Spleen (tissue), 7 donors: ENCODE measurements around the gene SCML1.

Experiments used
- POLR2A ChIP-seq, 3 donors: fragments of 450-650 bp; IDR thresholded peaks; one replicate each; pipeline ENCODE4 v1.5.1; 2017; ENCODE audit warnings: antibody characterized with exemption in 3 of 3, mild to moderate bottlenecking in 1 of 3
- POLR2AphosphoS5 ChIP-seq, 3 donors: sonication (generic); formaldehyde crosslinking; IDR thresholded peaks; one replicate each; pipeline ENCODE4 v1.5.1; 2017; ENCODE audit warnings: antibody characterized with exemption in 3 of 3
- TF ChIP-seq, protein P1 (sequence below), 11 experiments: fragments of 200-600 bp in 7 of 11; fragments of 450-650 bp in 4 of 11; sonication (generic) in 4 of 11; IDR thresholded peaks in 8 of 11; conservative IDR thresholded peaks in 3 of 11; 1 replicate in 7 of 11; 2 replicates in 4 of 11; pipeline versions ENCODE4 v1.4.0 to v1.8.0; 2016 to 2021; ENCODE audit warnings: antibody characterized with exemption in 11 of 11, inconsistent platforms in 4 of 11, mild to moderate bottlenecking in 1 of 11
- donor health status: DM: no; HTN: no; CAD: no; lungs with moderate emphysema.
- donor health status: DM: no; HTN: no; CAD: no.
- donor health status: DM: no; HTN: no; CAD: no.

DNA sequence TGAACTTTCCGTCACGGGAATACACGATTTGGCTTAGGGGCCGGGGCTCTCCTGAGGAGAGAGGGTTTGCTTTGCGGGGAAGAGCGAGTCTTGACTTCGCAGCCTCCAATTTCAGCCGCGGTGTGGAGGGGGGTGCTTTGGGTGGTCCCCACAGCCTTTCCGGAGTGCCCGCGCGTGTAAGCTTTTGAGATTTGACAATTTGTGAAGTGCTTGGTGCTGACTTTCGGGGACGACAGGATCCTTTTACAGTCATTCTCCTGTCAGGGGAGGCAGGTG lies 355 bp downstream of the SCML1 start:
- TF ChIP-seq, protein P1, sequence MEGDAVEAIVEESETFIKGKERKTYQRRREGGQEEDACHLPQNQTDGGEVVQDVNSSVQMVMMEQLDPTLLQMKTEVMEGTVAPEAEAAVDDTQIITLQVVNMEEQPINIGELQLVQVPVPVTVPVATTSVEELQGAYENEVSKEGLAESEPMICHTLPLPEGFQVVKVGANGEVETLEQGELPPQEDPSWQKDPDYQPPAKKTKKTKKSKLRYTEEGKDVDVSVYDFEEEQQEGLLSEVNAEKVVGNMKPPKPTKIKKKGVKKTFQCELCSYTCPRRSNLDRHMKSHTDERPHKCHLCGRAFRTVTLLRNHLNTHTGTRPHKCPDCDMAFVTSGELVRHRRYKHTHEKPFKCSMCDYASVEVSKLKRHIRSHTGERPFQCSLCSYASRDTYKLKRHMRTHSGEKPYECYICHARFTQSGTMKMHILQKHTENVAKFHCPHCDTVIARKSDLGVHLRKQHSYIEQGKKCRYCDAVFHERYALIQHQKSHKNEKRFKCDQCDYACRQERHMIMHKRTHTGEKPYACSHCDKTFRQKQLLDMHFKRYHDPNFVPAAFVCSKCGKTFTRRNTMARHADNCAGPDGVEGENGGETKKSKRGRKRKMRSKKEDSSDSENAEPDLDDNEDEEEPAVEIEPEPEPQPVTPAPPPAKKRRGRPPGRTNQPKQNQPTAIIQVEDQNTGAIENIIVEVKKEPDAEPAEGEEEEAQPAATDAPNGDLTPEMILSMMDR (IDR thresholded peaks at IDR 0.05 in 8 of 11, conservative IDR thresholded peaks at IDR 0.05 in 3 of 11): no peak
- TF ChIP-seq POLR2A (IDR thresholded peaks at IDR 0.05): no peak
- no peak for TF ChIP-seq POLR2AphosphoS5 (IDR thresholded peaks at IDR 0.05)
